ENCODE measurements around the gene MRE11.

MRE11 gene

GRCh38 chr11:94493281-94494125 is at the start of gene MRE11, which contains the start of gene ANKRD49:
MRE11 (minus strand) TSS chr11:94493844; CDS start chr11:94492801, 1,043 bp downstream.
ANKRD49 (plus strand) TSS chr11:94493984; CDS start chr11:94496694, 2,710 bp downstream.
- peak; percentile 87 for DNase-seq (ENCODE audit: low read depth)

GRCh38 chr11:94539420-94539819 is 45.8 kb upstream of the MRE11 start:
- DNase-seq (ENCODE audit: low read depth): no peak

DNA sequence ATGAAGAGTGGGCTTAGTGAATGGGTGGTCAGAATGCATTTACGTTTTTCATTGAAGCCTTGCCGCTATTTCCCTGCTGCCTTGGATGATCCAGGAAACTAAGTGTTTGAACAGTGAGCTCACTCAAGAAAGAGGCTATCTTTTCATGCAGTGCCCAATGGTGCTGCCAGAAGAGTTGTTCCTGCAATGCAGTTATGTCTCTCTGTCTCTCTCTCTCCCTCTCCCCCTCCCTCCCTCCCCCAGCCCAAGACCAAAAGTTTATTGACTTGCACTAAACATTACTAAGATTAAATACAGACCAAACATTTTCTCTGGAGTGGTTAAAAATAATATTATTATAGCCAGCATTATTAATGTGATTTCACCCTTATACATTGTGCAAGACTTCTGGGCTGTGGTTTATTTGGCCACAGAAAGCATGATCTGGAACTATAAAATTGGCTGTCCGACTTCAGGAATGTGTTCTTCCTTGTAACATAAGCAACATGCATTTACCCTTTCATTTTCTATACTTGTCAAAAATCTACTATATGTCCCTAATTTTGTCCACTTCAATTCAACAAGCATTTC is 43.5 kb upstream of the MRE11 start:
- no peak for DNase-seq (ENCODE audit: low read depth)

- DNase-seq (ENCODE audit: low read depth): no peak
Observed at GRCh38 chr11:94536386-94536785, 42.7 kb upstream of the MRE11 start.

- DNase-seq (ENCODE audit: low read depth): no peak
Observed at GRCh38 chr11:94533696-94534630, 40.3 kb upstream of the MRE11 start.

DNA sequence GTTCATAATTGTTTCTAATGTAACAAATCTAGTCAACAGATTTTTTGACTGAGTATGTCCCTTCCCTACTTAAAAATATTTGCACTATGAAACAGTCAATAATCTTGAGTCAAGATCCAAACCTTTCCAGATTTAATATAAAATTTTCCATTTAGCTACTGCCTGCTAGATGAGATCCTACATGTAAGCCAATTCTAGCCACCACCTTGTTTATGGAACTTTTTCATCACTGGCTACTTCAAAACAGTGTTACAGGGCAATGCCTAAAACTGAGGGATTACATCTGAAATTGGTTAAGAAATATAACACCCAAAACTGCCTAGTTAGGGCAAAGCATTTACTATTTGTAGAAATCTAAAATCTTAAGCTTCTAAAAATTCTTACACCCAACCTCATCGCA is 39.6 kb upstream of the MRE11 start:
- DNase-seq (ENCODE audit: low read depth): no peak

GRCh38 chr11:94532211-94532610 is 38.6 kb upstream of the MRE11 start:
- no peak for DNase-seq (ENCODE audit: low read depth)

DNA sequence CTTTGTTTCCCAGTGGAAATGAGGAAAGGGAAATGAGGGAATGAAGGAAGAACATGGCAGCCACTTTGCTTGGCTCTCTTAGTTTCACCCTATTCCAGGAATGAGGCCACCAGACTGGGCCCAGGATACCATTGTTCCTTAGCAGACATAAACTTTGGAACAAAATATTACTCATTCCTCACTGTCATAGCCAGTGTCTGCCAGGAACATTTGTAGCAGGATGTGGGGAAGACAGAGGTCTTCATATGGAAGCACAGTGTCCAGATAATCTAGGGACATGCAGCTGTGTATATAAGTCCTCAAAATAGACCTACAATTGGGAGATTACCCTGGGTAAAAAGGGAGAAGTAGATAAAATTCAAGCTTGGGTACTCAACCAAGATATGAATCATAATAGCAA is 34.9 kb upstream of the MRE11 start:
- no peak for DNase-seq (ENCODE audit: low read depth)

DNA sequence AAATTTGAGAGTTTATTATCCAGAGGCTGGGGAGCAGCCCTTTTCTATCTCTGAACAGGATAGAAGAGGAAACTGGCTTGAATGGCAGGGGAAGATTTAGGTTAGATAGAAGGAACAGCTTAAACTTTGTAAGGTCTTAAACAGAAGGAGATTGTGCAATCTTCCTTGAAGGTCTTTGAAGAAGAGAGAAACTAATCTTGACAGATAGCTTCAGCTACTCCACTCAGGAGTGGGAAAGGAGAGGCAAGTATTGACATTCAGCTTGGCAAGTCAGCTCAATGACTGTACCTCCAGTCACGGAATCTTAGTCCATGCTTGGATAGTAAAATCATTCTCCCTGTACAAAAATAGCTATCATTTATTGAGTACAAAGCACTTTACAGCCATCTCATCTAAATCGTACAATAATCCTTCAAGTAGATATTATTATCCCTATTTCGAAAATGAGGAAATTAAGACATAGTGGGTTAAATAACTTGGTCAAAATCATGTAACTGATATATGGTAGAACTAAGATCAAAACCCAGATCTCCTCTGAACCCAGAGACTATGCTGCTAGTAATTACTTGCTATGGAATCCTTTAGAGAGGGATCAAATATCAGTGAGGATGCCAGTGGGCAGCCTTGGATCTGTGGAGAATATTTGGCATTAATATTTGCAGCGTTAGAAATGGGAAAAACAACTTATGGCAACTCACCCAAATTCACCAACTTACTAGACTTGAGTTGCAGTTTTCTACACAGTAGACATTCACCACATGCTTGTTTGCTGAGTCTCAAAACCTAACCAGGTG is 33.2 kb upstream of the MRE11 start:
- no peak for DNase-seq (ENCODE audit: low read depth)

GRCh38 chr11:94525546-94526324 is 32.1 kb upstream of the MRE11 start:
- DNase-seq (ENCODE audit: low read depth): no peak

DNA sequence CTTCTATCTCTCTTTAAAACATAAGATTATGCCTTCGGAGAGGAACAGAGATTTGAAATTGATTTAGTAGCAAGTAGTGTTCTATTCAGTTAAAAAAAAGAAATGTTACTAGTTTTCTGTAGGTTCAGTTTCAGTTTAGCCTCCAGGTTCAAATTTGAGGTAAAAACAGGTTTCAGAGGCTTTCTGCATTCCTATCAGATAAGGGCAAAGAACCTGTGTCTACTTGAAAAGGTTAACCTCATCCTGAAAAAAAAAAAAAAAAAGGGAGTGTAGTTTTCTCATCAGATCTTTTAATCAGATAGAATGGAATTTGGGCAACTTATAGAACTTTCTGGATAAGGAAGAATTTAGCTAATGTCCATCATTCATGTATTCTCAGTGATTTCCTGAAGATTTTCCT is 30.7 kb upstream of the MRE11 start:
- no peak for DNase-seq (ENCODE audit: low read depth)

GRCh38 chr11:94521684-94522083 is 28.0 kb upstream of the MRE11 start:
- no peak for DNase-seq (ENCODE audit: low read depth)

DNA sequence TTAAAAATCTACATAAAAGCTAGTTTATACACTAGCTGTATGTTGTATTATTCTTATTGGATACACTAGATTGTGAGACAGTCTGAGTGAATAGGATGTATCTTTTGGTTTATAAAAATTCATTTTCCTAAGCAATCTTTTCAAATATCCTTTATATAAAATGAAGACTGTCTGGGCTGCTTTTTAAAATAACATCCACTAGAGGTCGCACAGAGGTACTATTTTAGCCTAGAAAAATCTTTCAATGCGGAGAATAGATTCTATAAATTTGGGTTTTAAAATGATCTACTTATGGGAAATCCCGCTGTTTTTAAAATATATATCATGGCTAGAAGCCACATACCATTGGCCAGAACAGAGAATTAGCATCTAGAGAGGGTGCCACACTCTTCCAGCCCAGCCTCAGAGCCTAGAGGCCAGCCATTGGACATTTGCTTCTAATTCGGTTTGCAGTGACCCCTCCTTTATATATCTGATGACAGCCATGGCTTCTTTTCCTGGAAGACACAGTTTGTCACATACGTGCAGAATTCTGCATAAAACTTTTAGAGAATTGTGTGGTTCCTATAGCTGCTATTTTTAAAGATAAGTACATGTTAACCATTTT is 25.9 kb upstream of the MRE11 start:
- no peak for DNase-seq (ENCODE audit: low read depth)

- DNase-seq (ENCODE audit: low read depth): no peak
Observed at GRCh38 chr11:94518300-94518699, 24.7 kb upstream of the MRE11 start.

DNA sequence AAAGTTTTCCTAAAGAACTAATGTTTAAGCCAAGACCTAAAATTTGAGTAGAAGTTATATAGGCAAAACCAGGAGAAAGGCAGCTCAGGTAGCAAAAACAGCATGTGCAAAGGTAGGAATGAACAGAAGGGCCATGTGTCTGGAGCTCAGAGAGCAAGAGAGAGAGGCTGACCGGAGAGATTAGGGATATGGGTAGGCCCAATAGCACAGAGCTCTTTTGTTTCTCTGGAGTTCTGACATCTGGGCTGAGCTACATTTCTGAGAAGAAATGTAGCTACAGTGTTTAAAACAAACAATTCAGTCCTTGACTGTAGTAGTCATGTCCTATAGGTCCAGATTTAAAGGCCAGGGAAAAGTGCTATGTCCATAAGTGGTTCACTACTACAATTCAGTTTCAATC is 23.1 kb upstream of the MRE11 start:
- DNase-seq (ENCODE audit: low read depth): no peak

- DNase-seq (ENCODE audit: low read depth): no peak
Observed at GRCh38 chr11:94515398-94515797, 21.8 kb upstream of the MRE11 start.

DNA sequence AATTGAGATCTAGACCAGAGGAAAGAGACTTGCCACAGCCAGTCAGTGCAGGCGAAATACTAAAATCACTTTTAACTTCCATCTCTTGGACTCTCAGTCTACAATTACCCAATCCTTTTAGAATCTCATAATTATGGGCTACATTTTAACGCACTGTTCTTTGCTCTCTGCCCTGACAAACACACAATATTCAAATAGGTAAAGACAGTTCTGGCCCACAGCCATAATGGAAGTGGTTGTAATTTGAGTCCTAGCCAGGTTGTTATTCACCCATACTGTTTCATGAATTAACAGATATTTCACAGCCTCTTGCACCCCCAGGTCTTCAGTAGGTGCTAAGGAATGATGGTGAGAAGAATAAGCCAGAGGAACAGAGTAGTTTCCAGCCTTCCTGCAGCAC is 19.4 kb upstream of the MRE11 start:
- DNase-seq (ENCODE audit: low read depth): no peak

GRCh38 chr11:94511932-94512781 is 18.5 kb upstream of the MRE11 start, which contains the start of gene C11orf97:
C11orf97 (plus strand) TSS chr11:94512461; CDS start chr11:94512529, 68 bp downstream.
- no peak for DNase-seq (ENCODE audit: low read depth)

DNA sequence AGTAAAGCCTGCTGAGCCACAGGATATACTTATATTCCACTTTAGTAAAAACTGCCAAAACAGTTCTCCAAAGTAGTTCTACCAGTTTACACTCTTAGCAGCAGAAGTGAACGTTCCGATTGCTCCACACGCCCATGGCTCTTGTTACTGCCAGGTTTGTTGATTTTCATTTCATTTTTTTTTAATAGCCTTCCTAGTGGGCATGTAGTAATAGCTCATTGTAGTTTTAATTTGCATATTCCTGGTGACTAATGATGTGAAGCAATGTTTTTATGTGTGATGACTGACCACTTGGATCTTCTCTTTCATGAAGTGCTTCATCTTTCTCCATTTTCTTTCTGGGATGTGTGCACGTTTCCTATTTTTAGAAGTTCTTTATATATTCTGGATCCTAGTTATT is 13.8 kb upstream of the MRE11 start:
- no peak for DNase-seq (ENCODE audit: low read depth)

All from HS-5 (cell line).